Left ventricle myocardium inferior (tissue), 1 donor: ENCODE data around the gene ARHGAP10. TPM values are rescaled to one million over a fixed set of nuclear protein-coding genes. Genes with fewer than 3 reads are reported as not detected.

Experiments
- DNase-seq: peaks from one replicate; pipeline ENCODE4 v3.0.0-alpha.2; 2020
- H3K27ac ChIP-seq: fragments of 200-600 bp; replicated peaks from 2 replicates; pipeline ENCODE4 v1.8.0; 2021
- H3K27me3 ChIP-seq: fragments of 200-600 bp; 2 replicates; pipeline ENCODE4 v1.8.0; 2021; ENCODE audit warnings: low read depth
- H3K36me3 ChIP-seq: fragments of 200-600 bp; 2 replicates; pipeline ENCODE4 v1.8.0; 2021
- H3K4me1 ChIP-seq: fragments of 200-600 bp; 2 replicates; pipeline ENCODE4 v1.8.0; 2021
- H3K4me3 ChIP-seq: fragments of 200-600 bp; 2 replicates; pipeline ENCODE4 v1.8.0; 2021; ENCODE audit warnings: mild to moderate bottlenecking, moderate library complexity
- H3K9me3 ChIP-seq: fragments of 200-600 bp; replicated peaks from 2 replicates; pipeline ENCODE4 v1.8.0; 2021
- intact Hi-C: fragments of 100-400 bp; cut with micrococcal nuclease; formaldehyde crosslinking; loops from one replicate; pipeline ENCODE4 v1.11.0; 2022
- total RNA-seq: library from RNA; stranded (reverse); fragmentation: NEBNext Ultra II Directional; extraction: Animal tissue kit (Norgen Biotek cat#: 25700); gene quantifications from one replicate; pipeline ENCODE4 v1.2.1, GENCODE V29; 2021
- TF ChIP-seq, protein P1 (sequence below): fragments of 200-600 bp; IDR thresholded peaks from 2 replicates; pipeline ENCODE4 v1.8.0; 2021; ENCODE audit warnings: antibody characterized with exemption, mild to moderate bottlenecking, borderline replicate concordance
- donor health status: DM: no; HTN: yes; CAD: no; lungs with severe emphysema.

Gene ARHGAP10
- total RNA-seq, 1 donor from 2014 or later, result 59.7 TPM

GRCh38 chr4:147860960-147861359 lies 129.1 kb downstream of the ARHGAP10 start:
- H3K27me3 ChIP-seq, result no peaks in the 10 kb centered on the region
- intact Hi-C loops, result no loop called here
- peak overlapping the region; percentile 64 for H3K27ac ChIP-seq
- H3K4me1 ChIP-seq, result peaks cover 91% of the 10 kb centered on the region
- DNase-seq, result no peak
- H3K36me3 ChIP-seq, result peaks cover 26% of the 10 kb centered on the region
- no peaks in the 10 kb centered on the region for H3K9me3 ChIP-seq
- no peak overlapping the region for H3K4me3 ChIP-seq
- TF ChIP-seq, protein P1, sequence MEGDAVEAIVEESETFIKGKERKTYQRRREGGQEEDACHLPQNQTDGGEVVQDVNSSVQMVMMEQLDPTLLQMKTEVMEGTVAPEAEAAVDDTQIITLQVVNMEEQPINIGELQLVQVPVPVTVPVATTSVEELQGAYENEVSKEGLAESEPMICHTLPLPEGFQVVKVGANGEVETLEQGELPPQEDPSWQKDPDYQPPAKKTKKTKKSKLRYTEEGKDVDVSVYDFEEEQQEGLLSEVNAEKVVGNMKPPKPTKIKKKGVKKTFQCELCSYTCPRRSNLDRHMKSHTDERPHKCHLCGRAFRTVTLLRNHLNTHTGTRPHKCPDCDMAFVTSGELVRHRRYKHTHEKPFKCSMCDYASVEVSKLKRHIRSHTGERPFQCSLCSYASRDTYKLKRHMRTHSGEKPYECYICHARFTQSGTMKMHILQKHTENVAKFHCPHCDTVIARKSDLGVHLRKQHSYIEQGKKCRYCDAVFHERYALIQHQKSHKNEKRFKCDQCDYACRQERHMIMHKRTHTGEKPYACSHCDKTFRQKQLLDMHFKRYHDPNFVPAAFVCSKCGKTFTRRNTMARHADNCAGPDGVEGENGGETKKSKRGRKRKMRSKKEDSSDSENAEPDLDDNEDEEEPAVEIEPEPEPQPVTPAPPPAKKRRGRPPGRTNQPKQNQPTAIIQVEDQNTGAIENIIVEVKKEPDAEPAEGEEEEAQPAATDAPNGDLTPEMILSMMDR, result no peak

DNA sequence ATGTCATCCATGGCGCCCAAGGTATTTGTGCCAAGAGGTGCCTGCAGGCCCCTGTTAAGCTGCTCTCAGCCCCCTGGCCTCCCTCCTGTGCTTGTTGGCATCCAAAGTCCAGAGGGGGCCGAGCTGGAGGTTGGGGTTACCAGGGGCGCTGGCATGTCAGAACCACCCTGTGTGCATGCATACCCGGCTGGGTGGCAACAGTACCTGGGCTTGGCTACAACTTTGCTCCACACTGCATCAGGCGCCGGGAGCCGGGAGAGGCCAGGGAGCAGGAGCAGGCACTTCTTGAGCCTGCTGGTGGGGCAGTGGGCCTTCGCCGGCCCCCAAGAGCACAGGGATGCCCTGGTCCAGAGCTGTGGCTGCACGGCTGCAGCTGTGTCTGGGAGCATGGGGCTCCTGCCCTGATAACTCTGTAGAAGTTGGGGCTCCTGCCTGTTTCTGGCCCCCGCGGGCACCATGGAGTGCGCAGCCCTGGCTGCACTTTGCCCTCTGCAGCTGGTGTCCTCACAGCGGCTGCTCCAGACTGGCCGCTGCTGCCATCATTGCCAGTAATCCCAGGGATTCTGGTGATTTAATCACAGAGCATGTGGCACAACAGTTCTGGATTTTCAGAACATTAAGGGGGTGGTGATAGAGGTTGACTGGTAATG lies 130.3 kb downstream of the ARHGAP10 start:
- H3K27me3 ChIP-seq, result no peaks in the 10 kb centered on the region
- TF ChIP-seq, protein P1, result no peak
- peak overlapping the region; percentile 64 for H3K27ac ChIP-seq
- intact Hi-C loops, result no loop called here
- no peaks in the 10 kb centered on the region for H3K9me3 ChIP-seq
- no peak for DNase-seq
- H3K36me3 ChIP-seq, result peaks cover 31% of the 10 kb centered on the region
- H3K4me1 ChIP-seq, result peaks cover 89% of the 10 kb centered on the region
- H3K4me3 ChIP-seq, result no peak overlapping the region

GRCh38 chr4:147863111-147863747 lies 131.3 kb downstream of the ARHGAP10 start:
- TF ChIP-seq, protein P1, result no peak
- H3K4me1 ChIP-seq, result peaks cover 84% of the 10 kb centered on the region
- H3K27ac ChIP-seq, result peak overlapping the region; percentile 64
- H3K27me3 ChIP-seq, result no peaks in the 10 kb centered on the region
- intact Hi-C loops, result no loop called here
- H3K4me3 ChIP-seq, result no peak overlapping the region
- peaks cover 39% of the 10 kb centered on the region for H3K36me3 ChIP-seq
- DNase-seq, result no peak
- H3K9me3 ChIP-seq, result no peaks in the 10 kb centered on the region

DNA sequence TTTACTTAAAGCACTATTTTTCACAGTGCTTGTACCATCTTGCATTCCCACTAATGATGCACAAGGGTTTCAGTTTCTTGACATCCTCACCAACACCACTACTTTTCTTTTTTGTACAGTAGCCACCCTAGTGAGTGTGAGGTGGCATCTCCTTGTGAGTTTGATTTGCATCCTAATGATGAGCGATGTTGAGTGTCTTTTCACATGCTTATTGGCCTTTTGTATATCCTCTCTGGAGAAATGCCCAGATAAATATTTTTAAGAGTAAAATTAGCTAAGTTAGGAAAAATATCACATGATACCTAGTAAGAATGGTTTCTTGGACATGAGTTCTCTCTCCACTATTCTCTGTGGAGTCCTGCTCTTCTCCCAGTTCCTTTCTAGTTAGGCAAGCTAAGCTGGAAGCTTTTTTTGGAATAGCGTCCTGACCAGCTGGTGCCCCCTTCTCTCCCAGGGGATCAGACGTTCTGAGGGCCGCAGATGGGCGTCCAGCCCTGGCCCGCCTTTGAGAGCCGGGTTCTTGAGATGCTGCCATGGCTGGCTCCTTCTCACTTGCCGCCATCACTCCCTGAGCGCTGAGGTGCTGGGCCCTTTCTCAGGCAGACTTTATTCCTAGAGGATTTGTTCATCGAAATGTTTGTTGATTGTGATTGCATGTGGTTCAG lies 132.1 kb downstream of the ARHGAP10 start:
- TF ChIP-seq, protein P1, result no peak
- peaks cover 77% of the 10 kb centered on the region for H3K4me1 ChIP-seq

GRCh38 chr4:147864607-147865006 lies 132.7 kb downstream of the ARHGAP10 start:
- no peak for DNase-seq
- Histone ChIP-seq H3K4me3 (no peak overlapping the region), H3K27me3 (no peaks in the 10 kb centered on the region), H3K9me3 (no peaks in the 10 kb centered on the region), H3K36me3 (peaks cover 43% of the 10 kb centered on the region), H3K27ac (peak overlapping the region; percentile 64), H3K4me1 (peaks cover 72% of the 10 kb centered on the region)
- intact Hi-C loops, result no loop called here
- TF ChIP-seq, protein P1, result no peak

More for the DNA sequence above, 132.1 kb downstream of the ARHGAP10 start:
- no peaks in the 10 kb centered on the region for H3K27me3 ChIP-seq
- peaks cover 43% of the 10 kb centered on the region for H3K36me3 ChIP-seq
- H3K4me3 ChIP-seq, result no peak overlapping the region
- H3K9me3 ChIP-seq, result no peaks in the 10 kb centered on the region
- no peak for DNase-seq
- intact Hi-C loops, result no loop called here
- H3K27ac ChIP-seq, result peak overlapping the region; percentile 64
